SK-N-SH treated with all-trans-retinoic acid at 6 μM for 48 hours (cell line): ENCODE results near the gene GDF7.

Experiments
- ARNTL ChIP-seq: fragments of 450-650 bp; formaldehyde crosslinking; IDR thresholded peaks from 2 replicates; pipeline ENCODE4 v1.5.0; 2020; ENCODE audit warnings: low read depth, mild to moderate bottlenecking, moderate library complexity, borderline replicate concordance
- BACH2 ChIP-seq: fragments of 250-450 bp; sonication (Bioruptor Pico); IDR thresholded peaks from 2 replicates; pipeline ENCODE4 v1.9.0; 2021; ENCODE audit warnings: mild to moderate bottlenecking, borderline replicate concordance
- ESRRG ChIP-seq: fragments of 250-450 bp; sonication (Bioruptor Pico); IDR thresholded peaks from 2 replicates; pipeline ENCODE4 v1.6.1; 2021; ENCODE audit warnings: mild to moderate bottlenecking
- ISL1 ChIP-seq: fragments of 250-450 bp; sonication (Bioruptor Pico); IDR thresholded peaks from 2 replicates; pipeline ENCODE4 v2.1.2; 2022; ENCODE audit warnings: mild to moderate bottlenecking, moderate library complexity
- RARB ChIP-seq: fragments of 250-450 bp; sonication (Bioruptor Pico); IDR thresholded peaks from 2 replicates; pipeline ENCODE4 v1.8.0; 2021; ENCODE audit warnings: mild to moderate bottlenecking, moderate library complexity
- ZC3H10 ChIP-seq: fragments of 250-450 bp; sonication (Bioruptor Pico); IDR thresholded peaks from 2 replicates; pipeline ENCODE4 v1.5.1; 2021; ENCODE audit warnings: mild to moderate bottlenecking, moderate library complexity
- ZFP30 ChIP-seq: fragments of 450-650 bp; formaldehyde crosslinking; IDR thresholded peaks from 2 replicates; pipeline ENCODE4 v1.5.0; 2022; ENCODE audit warnings: mild to moderate bottlenecking, moderate library complexity
- ZNF565 ChIP-seq: fragments of 450-650 bp; formaldehyde crosslinking; conservative IDR thresholded peaks from 2 replicates; pipeline ENCODE4 v1.5.0; 2020; ENCODE audit warnings: low read depth, mild to moderate bottlenecking, moderate library complexity
- ZNF8 ChIP-seq: fragments of 450-650 bp; formaldehyde crosslinking; IDR thresholded peaks from 2 replicates; pipeline ENCODE4 v1.5.0; 2020; ENCODE audit warnings: mild to moderate bottlenecking, moderate library complexity
- TF ChIP-seq, protein P1 (sequence below): fragments of 250-450 bp; sonication (Bioruptor Pico); IDR thresholded peaks from 2 replicates; pipeline ENCODE4 v1.5.0; 2020; ENCODE audit warnings: mild to moderate bottlenecking, moderate library complexity
- TF ChIP-seq, protein P2 (sequence below): fragments of 250-450 bp; sonication (Bioruptor Pico); IDR thresholded peaks from 2 replicates; pipeline ENCODE4 v1.8.0; 2021; ENCODE audit warnings: low read depth, mild to moderate bottlenecking, moderate library complexity, borderline replicate concordance
- TF ChIP-seq, protein P3 (sequence below): fragments of 250-450 bp; sonication (Bioruptor Pico); IDR thresholded peaks from 2 replicates; pipeline ENCODE4 v1.8.0; 2020; ENCODE audit warnings: mild to moderate bottlenecking, moderate library complexity, borderline replicate concordance

DNA sequence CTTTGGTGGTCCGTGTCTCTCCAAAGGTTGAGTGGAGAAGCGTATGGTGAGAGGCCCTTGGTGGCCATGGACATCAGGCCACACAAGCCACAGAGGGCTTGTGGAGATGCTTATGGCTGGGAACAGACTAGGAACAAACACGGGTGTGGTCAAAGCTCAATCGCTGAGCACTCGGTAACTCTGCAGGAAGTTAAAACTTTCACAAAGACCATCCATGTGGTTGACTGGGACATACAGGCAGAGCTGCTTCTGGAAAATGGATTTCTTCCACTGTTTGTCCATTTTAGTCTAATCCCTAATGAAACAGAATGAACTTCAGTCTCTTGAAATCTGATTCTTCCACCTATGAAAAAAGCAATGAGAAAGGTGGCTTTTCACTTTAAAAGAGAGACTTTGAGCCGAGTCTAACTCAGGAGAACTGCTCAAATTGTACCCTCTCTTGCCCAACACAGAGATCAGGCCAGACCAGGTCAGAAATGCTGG lies 17.7 kb downstream of the GDF7 start:
- TF ChIP-seq ESRRG: no peak
- TF ChIP-seq ZC3H10 (CRISPR knock-in tag): no peak
- TF ChIP-seq ZFP30 (CRISPR knock-in tag): no peak
- TF ChIP-seq ISL1: no peak
- TF ChIP-seq RARB (CRISPR knock-in tag): no peak
- no peak for TF ChIP-seq BACH2
- TF ChIP-seq ZNF8 (CRISPR knock-in tag): no peak
- TF ChIP-seq, protein P1, sequence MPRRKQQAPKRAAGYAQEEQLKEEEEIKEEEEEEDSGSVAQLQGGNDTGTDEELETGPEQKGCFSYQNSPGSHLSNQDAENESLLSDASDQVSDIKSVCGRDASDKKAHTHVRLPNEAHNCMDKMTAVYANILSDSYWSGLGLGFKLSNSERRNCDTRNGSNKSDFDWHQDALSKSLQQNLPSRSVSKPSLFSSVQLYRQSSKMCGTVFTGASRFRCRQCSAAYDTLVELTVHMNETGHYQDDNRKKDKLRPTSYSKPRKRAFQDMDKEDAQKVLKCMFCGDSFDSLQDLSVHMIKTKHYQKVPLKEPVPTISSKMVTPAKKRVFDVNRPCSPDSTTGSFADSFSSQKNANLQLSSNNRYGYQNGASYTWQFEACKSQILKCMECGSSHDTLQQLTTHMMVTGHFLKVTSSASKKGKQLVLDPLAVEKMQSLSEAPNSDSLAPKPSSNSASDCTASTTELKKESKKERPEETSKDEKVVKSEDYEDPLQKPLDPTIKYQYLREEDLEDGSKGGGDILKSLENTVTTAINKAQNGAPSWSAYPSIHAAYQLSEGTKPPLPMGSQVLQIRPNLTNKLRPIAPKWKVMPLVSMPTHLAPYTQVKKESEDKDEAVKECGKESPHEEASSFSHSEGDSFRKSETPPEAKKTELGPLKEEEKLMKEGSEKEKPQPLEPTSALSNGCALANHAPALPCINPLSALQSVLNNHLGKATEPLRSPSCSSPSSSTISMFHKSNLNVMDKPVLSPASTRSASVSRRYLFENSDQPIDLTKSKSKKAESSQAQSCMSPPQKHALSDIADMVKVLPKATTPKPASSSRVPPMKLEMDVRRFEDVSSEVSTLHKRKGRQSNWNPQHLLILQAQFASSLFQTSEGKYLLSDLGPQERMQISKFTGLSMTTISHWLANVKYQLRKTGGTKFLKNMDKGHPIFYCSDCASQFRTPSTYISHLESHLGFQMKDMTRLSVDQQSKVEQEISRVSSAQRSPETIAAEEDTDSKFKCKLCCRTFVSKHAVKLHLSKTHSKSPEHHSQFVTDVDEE (CRISPR knock-in tag): no peak
- TF ChIP-seq, protein P2, sequence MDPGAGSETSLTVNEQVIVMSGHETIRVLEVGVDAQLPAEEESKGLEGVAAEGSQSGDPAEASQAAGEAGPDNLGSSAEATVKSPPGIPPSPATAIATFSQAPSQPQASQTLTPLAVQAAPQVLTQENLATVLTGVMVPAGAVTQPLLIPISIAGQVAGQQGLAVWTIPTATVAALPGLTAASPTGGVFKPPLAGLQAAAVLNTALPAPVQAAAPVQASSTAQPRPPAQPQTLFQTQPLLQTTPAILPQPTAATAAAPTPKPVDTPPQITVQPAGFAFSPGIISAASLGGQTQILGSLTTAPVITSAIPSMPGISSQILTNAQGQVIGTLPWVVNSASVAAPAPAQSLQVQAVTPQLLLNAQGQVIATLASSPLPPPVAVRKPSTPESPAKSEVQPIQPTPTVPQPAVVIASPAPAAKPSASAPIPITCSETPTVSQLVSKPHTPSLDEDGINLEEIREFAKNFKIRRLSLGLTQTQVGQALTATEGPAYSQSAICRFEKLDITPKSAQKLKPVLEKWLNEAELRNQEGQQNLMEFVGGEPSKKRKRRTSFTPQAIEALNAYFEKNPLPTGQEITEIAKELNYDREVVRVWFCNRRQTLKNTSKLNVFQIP (CRISPR knock-in tag): no peak
- TF ChIP-seq, protein P3, sequence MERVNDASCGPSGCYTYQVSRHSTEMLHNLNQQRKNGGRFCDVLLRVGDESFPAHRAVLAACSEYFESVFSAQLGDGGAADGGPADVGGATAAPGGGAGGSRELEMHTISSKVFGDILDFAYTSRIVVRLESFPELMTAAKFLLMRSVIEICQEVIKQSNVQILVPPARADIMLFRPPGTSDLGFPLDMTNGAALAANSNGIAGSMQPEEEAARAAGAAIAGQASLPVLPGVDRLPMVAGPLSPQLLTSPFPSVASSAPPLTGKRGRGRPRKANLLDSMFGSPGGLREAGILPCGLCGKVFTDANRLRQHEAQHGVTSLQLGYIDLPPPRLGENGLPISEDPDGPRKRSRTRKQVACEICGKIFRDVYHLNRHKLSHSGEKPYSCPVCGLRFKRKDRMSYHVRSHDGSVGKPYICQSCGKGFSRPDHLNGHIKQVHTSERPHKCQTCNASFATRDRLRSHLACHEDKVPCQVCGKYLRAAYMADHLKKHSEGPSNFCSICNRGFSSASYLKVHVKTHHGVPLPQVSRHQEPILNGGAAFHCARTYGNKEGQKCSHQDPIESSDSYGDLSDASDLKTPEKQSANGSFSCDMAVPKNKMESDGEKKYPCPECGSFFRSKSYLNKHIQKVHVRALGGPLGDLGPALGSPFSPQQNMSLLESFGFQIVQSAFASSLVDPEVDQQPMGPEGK (CRISPR knock-in tag): no peak
- no peak for TF ChIP-seq ARNTL (CRISPR knock-in tag)
- no peak for TF ChIP-seq ZNF565 (CRISPR knock-in tag)
